BJ (cell line): ENCODE results near the gene MAML2. TPM values are rescaled to one million over a fixed set of nuclear protein-coding genes. Genes with fewer than 3 reads are reported as not detected.

ENCODE experiments used
- CTCF ChIA-PET: fragments of 350-600 bp; formaldehyde crosslinking; extraction: SDS; loops from one replicate; lab custom pipeline; 2021; ENCODE audit warnings: antibody characterized with exemption, inconsistent platforms; lab: Yijun Ruan, JAX
- POLR2A ChIA-PET: fragments of 300-600 bp; sonication (Branson Sonifier 250); formaldehyde crosslinking; extraction: SDS; loops from one replicate; lab custom pipeline; 2021; ENCODE audit warnings: antibody characterized with exemption; lab: Charles Lee
- DNase-seq: peaks from one replicate; pipeline ENCODE4 v3.0.0-alpha.2; 2011; ENCODE audit warnings: low read depth
- H3K27me3 ChIP-seq: 2 replicates; pipeline ENCODE4 v1.6.0; 2011; ENCODE audit warnings: low read length; ENCODE audit not compliant: control insufficient read depth, insufficient read depth
- H3K36me3 ChIP-seq: 2 replicates; pipeline ENCODE4 v1.5.1; 2011; ENCODE audit warnings: low read length; ENCODE audit not compliant: control insufficient read depth, insufficient read depth
- H3K4me3 ChIP-seq: 2 replicates; pipeline ENCODE4 v1.5.1; 2011; ENCODE audit warnings: low read depth, mild to moderate bottlenecking, control low read depth, low read length
- CTCF ChIP-seq: IDR thresholded peaks from 2 replicates; pipeline ENCODE4 v1.5.1; 2011; ENCODE audit warnings: low read depth, mild to moderate bottlenecking, control low read depth, inconsistent platforms, low read length, moderate library complexity; ENCODE audit not compliant: insufficient read depth
- polyA plus RNA-seq: library from polyadenylated mRNA; depleted of rRNA; stranded (reverse); fragments of >200 nt; gene quantifications from 2 replicates; pipeline ENCODE4 v1.2.3, GENCODE V29; 2011

MAML2 gene
- polyA plus RNA-seq, 1 experiment: 22.0 TPM

DNA sequence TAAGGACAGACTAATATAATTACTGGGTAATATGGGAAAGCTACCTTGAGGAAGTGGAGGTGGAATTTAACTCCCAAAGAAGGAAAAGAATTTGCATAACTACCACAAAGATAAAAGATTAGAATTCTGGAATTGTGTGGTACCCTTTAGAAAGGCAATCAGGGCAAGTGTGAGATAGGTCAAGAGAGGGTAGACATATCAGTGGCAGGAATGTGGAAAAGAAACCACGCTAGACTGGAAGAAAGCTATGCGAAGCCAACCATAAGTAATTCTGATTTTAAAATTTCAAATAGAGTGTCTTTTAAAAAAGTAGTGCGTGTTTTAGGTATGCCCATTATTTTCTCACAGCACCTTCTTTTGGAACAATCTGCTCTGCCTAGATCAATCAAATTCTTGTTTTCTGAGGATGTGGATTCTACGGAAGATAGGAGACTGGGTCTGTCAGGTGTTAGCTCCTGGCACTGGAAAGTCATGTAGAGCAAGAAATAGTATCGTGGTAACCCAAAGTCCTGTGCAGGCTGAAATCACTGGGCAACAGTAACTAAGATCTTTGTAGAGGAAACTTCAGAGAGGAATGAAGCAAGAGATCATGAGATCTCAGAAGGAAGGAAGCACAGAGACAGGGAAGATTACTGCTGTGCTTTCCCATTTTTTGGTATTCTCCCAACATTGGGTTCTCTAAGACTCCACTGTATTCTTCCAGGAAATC is 307.8 kb downstream of the MAML2 start:
- no peak for TF ChIP-seq CTCF
- no peak overlapping the region for H3K4me3 ChIP-seq
- POLR2A ChIA-PET: no interaction called here
- CTCF ChIA-PET: interaction anchor here (0.6 to 1.3 kb wide), 2 partner anchors 13 to 308 kb away, joined by 3 read pairs; partner anchors contain the start of gene MAML2
- no peak for DNase-seq
- H3K27me3 ChIP-seq: no peaks in the 10 kb centered on the region
- H3K36me3 ChIP-seq: peaks cover 2% of the 10 kb centered on the region

- TF ChIP-seq CTCF: no peak
- CTCF ChIA-PET: interaction anchor here (1.4 to 1.9 kb wide), 2 partner anchors 9 to 39 kb away, joined by 3 to 9 read pairs; no protein-coding TSS in a partner anchor
These were observed 309.4 kb downstream of the MAML2 start for GRCh38 chr11:96033599-96033998.

DNA sequence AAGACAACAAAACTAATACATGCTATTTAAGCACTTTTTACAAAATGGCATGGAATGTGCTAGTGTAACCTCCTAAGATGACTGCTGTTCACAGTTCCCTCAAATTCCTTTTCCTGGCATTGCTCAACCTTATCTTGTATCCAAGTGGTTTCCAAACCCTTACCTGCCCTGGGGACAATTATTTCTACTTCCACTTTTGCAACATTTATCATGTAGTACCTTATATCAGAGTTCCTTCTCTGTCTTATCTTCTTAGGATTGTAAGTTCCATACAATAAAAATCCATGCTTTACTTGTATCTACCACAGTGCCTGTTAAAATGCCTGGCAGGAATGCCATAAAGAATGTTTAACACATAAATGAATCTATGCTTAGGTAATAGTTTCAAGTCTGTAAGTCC is 309.9 kb downstream of the MAML2 start:
- POLR2A ChIA-PET: no interaction called here
- DNase-seq: no peak
- CTCF ChIA-PET: interaction anchor here (1.9 kb wide), 1 partner anchor 10 kb away, joined by 9 read pairs; no protein-coding TSS in a partner anchor

More at GRCh38 chr11:96033599-96033998, 309.4 kb downstream of the MAML2 start:
- no peak for DNase-seq
- Histone ChIP-seq H3K4me3 (no peak overlapping the region), H3K27me3 (no peaks in the 10 kb centered on the region), H3K36me3 (peaks cover 2% of the 10 kb centered on the region)
- POLR2A ChIA-PET: no interaction called here

DNA sequence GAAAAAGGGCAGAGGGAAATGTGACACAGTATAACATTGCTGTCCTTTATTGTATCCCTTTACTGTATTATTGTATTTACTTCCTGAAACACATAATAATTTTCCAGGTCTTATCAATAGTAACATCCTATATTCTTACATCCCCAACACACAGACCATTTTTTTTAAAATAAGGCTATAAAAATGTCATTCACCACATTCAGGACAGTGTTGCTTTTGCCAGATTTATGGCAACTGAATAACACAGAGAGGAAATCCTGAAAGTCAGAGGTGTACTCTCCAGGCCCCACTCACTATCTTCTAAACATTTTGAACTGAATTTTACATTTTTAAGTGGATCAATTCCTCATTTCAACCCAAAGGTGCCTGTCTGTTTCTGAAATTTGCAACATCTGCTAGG is 314.2 kb downstream of the MAML2 start:
- no peak for TF ChIP-seq CTCF
- CTCF ChIA-PET: no interaction called here
- H3K4me3 ChIP-seq: no peak overlapping the region
- H3K27me3 ChIP-seq: no peaks in the 10 kb centered on the region
- POLR2A ChIA-PET: no interaction called here
- H3K36me3 ChIP-seq: peaks cover 2% of the 10 kb centered on the region
- DNase-seq: no peak

More for the DNA sequence above, 309.9 kb downstream of the MAML2 start:
- peaks cover 2% of the 10 kb centered on the region for H3K36me3 ChIP-seq
- H3K27me3 ChIP-seq: no peaks in the 10 kb centered on the region
- no peak overlapping the region for H3K4me3 ChIP-seq
- no peak for TF ChIP-seq CTCF

DNA sequence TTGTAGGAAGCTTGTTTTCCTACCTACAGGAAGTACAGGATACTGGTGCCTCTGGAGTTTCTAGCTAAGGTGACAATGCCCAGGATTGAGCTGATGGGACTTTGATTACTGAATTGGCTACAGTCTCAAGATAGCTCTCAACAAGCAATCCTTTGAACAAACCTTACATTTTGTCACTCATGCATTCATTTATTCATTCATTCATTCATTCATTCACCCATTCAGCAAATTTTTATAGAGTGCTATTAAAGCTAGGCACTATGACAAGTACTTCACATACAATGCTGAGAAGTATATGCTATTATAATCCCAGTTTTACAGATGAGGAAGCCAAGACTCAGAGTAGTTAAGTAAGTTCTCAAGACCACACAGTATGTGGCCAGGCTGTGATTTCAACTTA is 316.0 kb downstream of the MAML2 start:
- no peak overlapping the region for H3K4me3 ChIP-seq
- H3K36me3 ChIP-seq: no peaks in the 10 kb centered on the region; the same call in 1 of the 2 replicates
- CTCF ChIA-PET: no interaction called here
- POLR2A ChIA-PET: no interaction called here
- no peaks in the 10 kb centered on the region for H3K27me3 ChIP-seq
- no peak for DNase-seq
- no peak for TF ChIP-seq CTCF
